GM11168 (cell line): ENCODE data around the gene MYH15.
"Not testable (repeated sequence)": the region's sequence is repeated elsewhere in the genome, so short reads cannot be mapped to it uniquely, and the experiment has no call there.

Experiments
- in situ Hi-C: fragments of 300-500 bp; cut with MboI; formaldehyde crosslinking; loops from one replicate; pipeline ENCODE4 v1.12.0; 2022; ENCODE audit warnings: low sequenced_read_pairs; ENCODE audit not compliant: unreplicated experiment

The MYH15 gene

DNA sequence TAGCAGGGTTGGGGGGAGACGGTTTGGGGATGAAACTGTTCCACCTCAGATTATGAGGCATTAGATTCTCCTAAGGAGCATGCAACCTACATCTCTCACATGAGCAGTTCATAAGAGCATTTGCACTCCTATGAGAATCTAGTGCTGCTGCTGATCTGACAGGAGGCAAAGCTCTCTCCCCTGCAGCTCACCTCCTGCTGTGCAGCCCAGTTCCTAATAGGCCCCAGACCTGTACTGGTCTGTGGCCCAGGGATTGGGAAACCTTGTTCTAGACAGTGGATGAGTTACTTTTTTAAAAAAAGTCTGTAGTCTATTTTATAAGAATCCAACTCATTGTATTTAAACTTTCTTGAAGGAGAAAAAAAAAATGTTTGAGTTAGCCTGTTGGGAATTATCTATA is 114.1 kb downstream of the MYH15 start:
- in situ Hi-C loops, result no loop called here

DNA sequence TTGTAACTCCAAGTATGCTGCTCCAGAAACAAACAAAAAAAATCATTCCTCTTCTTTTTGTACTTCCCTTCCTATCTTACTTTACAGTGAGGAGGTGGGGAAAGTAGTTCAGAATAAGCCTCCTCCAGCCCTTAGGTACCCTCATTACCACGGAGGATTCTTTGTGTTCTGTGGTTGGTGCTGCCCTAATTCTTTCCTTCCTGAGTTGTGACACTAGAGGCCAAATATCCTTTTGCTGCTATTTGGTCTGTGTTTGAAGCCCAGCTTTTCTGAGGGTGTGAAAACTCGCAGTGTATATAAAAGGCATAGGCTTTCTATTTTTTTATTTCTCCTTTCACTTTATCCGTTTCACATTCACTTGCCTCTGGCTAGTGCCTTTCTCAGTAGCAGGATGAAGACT is 115.8 kb downstream of the MYH15 start:
- in situ Hi-C loops, result no loop called here

DNA sequence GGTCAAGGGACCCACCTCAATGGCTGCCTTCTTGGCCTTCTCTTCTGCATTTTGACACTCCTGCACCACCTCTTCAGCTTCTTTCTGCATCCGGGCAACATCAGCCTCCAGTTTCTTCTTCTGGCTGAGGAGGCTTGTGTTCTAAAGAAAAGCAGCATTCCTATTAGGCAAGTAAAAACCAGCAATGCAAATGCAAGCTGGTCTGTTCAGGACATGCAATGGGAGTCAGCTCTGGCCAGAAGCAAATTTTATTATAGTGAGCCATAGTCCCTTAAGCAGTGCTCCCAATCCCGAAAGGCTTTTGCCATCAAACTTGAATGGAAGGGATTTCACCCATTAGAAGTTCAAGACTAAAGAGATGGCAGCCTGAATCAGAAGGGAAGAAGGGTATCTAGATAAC is 116.4 kb downstream of the MYH15 start:
- in situ Hi-C loops, result no loop called here

DNA sequence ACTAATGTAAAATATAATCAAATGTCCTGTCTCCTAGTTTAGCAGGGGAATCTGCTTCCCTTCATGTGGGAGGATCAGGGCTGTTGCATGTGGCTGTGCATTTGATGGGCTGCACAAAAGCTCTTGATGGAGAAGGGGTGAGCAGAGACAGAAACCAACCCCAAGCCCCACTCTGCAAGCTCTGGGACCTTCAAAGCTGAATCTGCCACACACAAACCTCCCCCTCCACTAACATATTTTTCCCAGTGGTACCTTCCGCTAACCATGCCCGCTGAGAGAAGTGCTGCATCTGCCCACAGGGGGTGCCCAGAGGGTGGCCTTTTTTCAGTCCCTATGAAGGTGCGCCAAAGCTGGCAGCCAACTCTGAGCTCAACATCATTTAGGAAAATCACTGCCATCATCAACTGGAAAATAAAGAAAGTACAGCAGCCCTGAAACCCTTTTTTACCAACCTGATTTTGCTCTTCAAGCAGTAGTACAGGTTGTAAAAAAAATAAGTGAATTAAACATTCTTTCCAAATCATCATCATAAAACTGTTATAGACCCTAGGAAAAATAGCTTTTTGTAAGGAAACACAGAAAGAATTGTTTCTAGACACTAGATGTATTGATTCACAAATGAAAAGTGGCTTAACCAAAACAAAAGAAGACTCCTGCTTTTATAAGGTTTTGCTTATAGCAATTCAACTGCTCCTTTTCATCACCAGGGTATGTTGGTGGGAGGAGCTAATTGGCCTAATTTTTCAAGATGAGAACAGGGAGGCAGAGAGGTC is 117.1 kb downstream of the MYH15 start:
- in situ Hi-C loops, result no loop called here

DNA sequence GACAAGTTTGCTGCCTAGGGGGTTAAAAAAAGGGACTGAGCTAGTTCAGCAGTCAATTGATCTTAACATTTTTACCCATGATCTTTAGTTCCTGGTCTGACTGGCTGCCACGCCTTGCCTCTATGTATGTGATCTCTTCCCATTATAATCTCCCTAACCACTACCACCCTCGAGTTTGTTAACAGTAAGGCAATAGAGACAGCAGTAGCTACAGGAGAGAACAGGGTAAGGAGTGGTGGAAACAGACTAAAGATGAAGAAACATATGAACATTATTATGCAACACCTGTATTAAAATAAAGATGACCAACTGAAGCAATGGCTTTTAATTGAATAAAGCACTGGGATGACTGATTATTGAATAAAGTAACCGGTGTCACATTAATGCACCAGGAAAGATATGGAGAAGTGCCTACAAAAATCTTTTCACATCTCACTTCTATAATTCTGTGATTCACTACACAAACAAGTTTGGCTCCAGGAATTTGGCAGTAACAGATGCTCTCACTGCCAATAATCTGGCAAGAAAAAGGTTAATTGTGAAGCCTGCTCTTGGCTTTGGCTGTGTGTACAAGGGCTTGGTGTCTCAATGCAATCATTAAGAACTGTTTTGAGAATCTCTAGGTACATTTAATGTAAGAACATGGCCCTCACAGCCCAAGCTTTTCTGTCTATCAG is 118.3 kb downstream of the MYH15 start:
- in situ Hi-C loops, result no loop called here

DNA sequence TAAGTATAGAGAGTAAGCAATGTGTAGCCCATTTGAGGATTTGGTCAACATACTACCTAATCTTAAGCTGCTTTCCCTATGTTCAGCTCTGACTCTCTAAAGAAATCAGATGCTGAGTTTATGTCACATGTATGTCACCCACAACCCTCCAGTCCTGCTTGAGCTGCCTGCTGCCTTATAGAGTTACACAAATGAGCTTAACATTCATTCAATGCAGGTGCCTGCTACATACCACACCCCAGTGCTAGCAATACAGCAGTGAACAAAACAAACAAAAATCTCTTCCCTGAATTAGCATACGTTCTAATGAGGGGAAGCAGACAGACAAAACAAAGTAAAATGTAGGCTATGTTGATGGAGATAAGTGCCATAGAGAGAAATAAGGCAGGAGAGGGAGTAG is 121.0 kb downstream of the MYH15 start:
- in situ Hi-C loops, result no loop called here

DNA sequence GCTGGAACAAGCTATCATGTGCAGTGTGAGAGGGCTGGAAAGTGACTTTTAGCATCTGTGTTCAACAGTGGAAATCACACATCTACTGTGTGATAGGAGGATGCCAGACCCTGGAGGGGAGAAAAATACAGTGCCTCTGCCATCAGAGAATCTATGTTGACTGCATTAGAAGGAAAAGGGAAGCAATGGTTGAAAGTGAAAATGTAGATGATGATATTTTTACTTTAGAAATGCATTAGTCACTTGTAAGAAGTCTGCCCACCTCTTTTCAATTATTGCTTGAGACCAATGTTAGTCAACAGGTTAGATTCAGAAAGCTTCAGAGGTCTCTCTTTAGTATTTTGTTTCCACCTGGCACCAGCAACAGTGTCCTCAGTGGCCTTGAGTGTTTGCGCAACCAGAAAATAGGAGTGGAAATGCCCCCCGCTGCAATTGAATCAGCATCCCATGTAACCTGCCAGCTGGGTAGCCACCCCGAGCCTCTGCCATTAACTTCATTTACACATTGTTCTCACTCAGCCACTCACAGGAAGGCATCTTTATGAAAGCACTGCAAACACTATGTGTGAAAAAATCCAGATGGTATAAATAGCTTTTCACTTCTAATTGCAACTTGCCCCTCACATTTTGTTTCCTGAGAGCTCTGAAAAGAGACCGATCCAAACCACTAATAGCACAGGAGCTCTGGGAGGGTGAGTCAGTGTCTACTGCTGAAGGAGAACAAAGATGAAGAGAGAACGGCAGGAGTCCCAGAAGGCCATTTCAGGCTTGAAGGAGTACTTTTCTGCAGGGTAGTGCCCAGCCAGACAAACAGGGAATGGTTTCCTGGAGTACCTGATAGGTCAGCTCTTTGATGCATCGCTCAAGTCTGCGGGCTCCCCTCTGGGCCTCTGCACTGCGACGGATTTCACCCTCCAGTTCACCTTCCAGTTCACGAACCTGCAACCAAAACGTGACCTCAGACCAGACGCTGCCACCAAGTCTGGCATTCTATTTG is 122.0 kb downstream of the MYH15 start:
- in situ Hi-C loops, result no loop called here

DNA sequence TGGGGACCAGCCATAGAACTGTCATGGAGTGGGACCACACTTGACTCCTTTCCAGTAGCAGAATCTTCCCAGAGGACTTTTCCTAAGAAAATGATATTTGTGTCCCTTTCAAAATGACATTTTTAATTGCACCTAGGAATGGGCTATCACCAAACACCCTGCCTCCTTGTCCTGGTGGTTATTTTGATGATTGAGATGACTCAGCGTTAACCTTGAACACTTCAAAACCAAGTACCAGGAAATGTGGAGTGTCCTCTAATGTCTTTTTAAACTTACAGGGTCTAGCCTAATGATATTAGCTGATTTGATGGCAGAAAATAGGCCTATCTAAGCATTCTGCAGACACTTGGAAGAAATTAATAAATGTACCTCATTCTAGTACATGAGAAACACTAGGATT is 123.3 kb downstream of the MYH15 start:
- in situ Hi-C loops, result no loop called here

DNA sequence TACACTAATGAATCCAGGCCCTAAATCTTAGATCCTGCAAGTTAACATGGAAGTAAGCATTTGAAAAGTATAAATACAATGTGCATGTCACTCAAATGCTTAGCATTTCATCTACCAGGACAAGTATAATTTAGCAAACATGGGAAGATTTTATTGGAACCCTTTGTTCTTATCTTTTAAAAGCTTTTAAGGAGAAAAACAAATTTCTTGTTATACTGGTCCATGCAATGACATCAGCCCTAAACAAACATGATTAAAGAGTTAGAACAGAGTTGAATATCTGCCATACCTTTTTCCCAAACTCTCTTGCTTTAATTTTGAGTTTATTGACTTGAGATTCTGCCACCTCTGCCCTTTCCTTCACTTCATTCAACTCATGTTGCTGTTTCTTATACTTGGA is 127.1 kb downstream of the MYH15 start:
- in situ Hi-C loops, result no loop called here

DNA sequence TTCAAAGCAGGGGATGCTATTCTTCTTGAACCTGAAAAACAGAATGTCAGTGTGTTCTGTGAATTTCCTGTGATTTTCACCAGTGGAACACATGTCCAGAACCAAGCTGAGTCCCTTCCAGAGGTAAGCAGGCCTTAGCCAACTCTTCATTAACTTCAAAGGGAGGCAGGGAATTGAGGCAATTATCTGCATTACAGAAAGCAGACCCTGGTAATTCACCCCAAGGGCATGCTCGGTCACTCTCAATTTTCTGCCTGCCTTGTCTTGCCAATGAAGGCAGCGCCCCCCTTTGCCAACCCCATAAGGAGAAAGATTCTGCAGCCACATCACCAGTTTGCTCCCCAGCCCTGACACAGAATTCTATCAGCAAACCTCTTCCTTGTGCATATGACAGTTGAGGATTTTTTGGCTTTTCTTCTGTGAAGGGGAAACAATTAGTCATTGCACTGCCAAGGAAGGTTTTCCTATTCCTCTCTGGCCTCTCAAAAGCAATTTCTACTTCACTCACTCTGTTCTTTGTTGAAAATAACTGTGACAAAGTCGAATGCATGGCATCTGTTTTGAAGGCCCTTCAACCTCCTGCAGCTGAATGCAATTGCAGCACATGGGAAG is 128.8 kb downstream of the MYH15 start:
- in situ Hi-C loops, result no loop called here

DNA sequence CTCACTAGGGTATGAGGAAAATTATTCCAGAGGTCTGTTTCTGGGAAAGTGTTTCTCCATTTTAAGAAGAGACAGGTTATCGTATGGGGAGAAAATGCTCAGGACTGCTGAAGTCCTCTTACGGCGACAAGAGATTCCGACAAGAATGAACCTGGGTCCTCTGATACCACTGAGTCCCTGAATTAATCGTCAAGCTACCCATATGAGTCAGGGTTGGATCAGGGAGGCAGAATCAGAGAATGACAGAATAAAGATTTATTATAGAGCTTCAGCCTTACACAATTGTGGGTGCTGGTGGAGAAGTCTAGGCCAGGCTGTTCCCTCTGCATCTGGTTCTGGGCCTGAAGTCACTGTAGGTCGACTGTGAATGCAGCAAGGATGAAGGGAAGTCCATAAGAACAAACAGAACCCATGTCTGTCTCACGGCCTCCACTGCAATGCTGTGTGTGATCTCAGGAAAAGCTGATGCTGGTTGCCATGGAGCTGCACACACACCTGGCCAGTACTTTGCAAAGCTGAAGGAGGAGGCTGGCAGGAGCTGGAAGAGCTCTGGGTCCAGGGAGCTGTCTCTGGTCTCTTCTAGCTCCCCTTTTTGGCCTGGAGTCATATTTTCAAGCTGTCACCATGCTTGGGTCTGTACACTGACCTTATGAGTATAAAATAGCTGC is 130.1 kb downstream of the MYH15 start:
- in situ Hi-C loops, result no loop called here

DNA sequence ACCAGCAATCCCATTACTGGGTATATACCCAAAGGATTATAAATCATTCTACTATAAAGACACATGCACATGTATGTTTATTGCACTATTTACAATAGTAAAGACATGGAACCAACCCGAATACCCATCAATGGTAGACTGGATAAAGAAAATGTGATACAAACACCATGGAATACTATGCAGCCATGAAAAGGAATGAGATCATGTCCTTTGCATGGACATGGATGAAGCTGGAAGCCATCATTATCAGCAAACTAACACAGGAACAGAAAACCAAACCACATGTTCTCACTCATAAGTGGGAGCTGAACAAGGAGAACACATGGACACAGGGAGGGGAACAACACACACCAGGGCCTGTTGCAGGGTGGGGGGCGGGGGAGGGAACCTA is 131.4 kb downstream of the MYH15 start:
- in situ Hi-C loops, result not testable (repeated sequence)

DNA sequence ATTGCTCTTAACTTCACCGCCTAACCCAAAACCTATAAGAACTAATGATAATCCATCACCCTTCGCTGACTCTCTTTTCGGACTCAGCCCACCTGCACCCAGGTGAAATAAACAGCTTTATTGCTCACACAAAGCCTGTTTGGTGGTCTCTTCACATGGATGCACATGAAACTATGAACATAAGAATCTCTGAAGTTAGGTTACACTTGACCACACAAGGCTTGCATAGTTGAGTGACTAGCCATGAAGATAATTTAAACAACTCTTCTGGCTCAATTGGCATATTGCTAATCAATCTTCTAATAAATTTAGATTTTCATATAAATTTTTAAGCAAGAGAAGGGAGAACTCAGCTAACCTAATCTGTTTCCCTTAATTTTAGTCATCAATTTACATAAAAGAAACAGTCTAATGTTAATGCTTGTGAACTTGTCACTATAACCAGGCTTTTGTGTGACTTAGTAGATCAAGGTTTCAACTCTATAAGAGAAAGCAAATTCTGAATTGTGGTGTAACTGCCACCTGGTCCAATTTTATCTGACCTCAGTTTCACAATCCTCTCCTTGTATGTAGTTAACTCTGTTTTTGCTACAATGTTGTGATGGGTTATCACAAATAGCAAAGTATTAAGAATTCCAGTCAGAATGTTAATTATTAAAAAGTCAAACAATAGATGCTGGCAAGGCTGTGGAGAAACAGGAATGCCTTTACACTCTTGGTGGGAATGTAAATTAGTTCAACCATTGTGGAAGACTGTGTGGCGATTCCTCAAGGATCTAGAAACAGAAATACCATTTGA is 132.0 kb downstream of the MYH15 start:
- in situ Hi-C loops, result no loop called here

DNA sequence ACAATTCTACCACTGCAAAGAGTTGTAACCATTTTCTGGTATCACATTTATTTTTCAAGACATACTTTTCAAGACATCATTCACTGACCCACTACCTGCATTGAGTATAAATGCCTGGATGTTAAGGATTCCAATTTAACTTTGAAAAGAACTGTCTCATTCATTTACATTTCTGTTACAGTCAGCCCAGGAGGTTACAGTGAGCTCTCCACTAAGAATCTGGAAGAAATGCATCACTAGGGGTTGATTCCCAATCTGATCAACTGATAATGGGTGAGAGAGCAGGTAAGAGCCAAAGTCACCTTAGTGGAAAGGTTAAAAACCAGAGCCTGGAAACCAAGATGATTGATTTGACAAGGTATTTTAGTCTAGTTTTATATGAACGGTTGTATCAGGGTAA is 133.0 kb downstream of the MYH15 start:
- in situ Hi-C loops, result no loop called here

DNA sequence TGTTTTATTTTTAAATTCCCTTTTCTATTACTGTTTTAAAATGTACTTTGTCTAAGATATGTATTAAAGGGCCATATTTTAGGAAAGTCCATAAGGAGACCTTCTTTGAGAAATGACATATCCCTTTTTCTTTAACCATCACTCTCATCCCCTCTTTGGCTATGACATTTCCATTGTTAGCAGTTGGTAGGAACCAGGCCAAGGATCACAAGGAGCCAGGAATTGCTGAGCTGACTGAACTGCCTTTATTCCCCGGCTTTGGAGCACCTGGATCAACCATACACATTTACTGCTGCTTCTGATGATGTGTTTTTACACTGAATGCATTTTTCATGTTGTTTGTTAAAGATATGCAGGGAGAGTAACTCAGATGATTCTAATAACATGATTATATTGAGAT is 134.4 kb downstream of the MYH15 start:
- in situ Hi-C loops, result no loop called here

DNA sequence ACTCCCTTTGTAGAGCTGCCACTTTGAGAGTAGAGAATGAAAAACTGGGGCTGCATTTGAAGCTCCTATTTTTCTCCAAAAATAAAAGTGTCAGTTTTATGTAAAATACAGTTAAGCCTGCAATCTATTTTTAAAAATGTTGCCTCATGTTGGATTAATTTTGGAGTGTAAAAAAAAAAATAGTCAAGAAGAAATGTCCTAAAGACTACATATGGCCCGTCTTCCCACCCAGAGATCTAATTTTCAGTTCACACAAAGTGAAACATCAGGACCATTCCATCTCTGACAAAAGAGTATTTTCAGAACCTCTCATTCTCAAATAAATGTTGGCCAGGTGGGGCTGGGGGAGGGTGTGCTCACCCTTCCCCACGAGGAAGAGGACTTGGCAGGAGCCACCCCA is 151.4 kb downstream of the MYH15 start:
- in situ Hi-C loops, result no loop called here

DNA sequence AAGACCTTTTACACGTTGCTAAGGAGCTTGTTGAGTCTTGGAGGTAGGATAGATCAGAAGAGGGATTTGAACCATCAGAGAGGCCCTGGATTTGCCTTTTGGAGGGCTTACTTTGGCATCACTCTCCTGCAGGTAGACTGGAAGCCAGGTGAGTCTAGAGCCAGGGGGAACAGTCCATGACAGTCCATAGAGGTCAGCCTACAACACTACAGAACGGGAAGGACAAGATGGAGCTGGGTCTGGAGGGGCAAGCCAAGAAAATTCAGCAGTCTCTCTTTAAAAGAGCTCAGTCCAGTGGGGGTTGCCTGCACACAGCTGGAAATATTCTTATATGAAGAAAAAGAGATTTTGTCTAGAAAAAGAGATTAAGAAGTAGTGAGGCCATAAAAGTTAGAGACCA is 153.4 kb downstream of the MYH15 start:
- in situ Hi-C loops, result no loop called here

DNA sequence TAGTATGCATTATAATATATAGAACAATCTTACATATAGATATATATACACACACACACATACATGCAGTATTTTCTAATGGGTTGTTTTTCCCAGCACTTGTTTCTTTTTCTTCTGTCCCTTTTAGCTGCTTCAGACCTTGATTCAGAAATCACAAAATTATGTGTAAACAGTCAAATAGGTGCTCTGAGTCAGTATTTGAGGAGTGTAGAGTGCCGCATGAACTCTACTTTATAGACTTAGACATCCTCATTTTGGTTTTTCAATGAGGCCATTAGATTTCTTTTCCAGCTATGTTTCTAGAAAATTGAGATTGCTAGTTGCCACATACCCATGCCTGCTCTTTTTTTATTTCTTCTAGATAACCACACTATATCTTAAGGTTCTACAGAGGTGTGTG is 155.8 kb downstream of the MYH15 start:
- in situ Hi-C loops, result no loop called here

DNA sequence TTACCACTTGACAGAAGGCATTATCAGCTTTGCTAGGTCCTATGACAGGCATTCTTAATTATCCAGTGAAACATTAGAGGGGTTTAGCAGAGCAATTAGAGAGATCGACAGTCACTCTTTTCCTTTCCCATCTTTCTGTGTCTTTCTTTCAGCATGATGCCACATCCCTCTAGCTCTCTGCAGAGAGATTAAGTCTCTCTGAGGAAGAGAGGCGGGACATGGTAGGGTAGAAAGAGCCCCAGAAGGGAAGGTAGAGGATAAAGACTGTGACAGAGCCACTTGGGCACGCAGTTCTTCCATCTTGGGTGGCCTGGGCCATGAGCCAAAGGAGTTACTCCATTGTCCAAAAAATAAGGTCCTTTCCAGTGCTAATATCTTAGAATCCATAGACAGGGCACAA is 158.2 kb downstream of the MYH15 start:
- in situ Hi-C loops, result no loop called here
